Fibroblast of lung (primary cell): Measurements from ENCODE around the gene SFMBT2. TPM values are rescaled to one million over a fixed set of nuclear protein-coding genes. Genes with fewer than 3 reads are reported as not detected.

Source experiments
- DNase-seq, 2 donors: peaks; one replicate each; pipeline versions ENCODE4 v3.0.0 to v3.0.0-alpha.2; 2010; ENCODE audit warnings: low read depth in 2 of 2
- H2AFZ ChIP-seq: 2 replicates; pipeline ENCODE4 v1.5.1; 2012; ENCODE audit warnings: low read length, control low read depth, inconsistent platforms
- H3K27ac ChIP-seq: 2 replicates; pipeline ENCODE4 v1.5.1; 2011; ENCODE audit warnings: low read length, control low read depth; ENCODE audit not compliant: insufficient read depth
- H3K27me3 ChIP-seq: 2 replicates; pipeline ENCODE4 v1.5.1; 2011; ENCODE audit warnings: mild to moderate bottlenecking, low read length; ENCODE audit not compliant: control insufficient read depth, insufficient read depth
- H3K36me3 ChIP-seq: 2 replicates; pipeline ENCODE4 v1.5.1; 2011; ENCODE audit warnings: low read length; ENCODE audit not compliant: control insufficient read depth, insufficient read depth
- H3K4me1 ChIP-seq: 2 replicates; pipeline ENCODE4 v1.5.1; 2011; ENCODE audit warnings: low read length; ENCODE audit not compliant: control insufficient read depth, insufficient read depth; ENCODE audit errors: extremely low read depth
- H3K4me2 ChIP-seq: 2 replicates; pipeline ENCODE4 v1.5.1; 2011; ENCODE audit warnings: low read length, control low read depth; ENCODE audit not compliant: insufficient read depth; ENCODE audit errors: extremely low read depth
- H3K4me3 ChIP-seq, 4 experiments: fragments of 200-600 bp in 1 of 4; sonication (generic) in 1 of 4; replicated peaks in 1 of 4; 2 replicates each; pipeline ENCODE4 v1.5.1; 2011 to 2016; ENCODE audit warnings: low read length in 4 of 4, low read depth in 3 of 4, mild to moderate bottlenecking in 3 of 4, control low read depth in 2 of 4, inconsistent platforms in 1 of 4, mixed read lengths in 1 of 4; ENCODE audit not compliant: insufficient read depth in 1 of 4; ENCODE audit errors: control extremely low read depth in 1 of 4
- H3K79me2 ChIP-seq: 2 replicates; pipeline ENCODE4 v1.5.1; 2012; ENCODE audit warnings: mild to moderate bottlenecking, low read length, inconsistent platforms; ENCODE audit not compliant: control insufficient read depth, insufficient read depth
- H3K9ac ChIP-seq: 2 replicates; pipeline ENCODE4 v1.5.1; 2011; ENCODE audit warnings: mild to moderate bottlenecking, low read length, control low read depth; ENCODE audit not compliant: insufficient read depth
- H3K9me3 ChIP-seq: 2 replicates; pipeline ENCODE4 v1.5.1; 2012; ENCODE audit warnings: low read depth, low read length; ENCODE audit not compliant: control insufficient read depth, insufficient read depth
- H4K20me1 ChIP-seq: 2 replicates; pipeline ENCODE4 v1.5.1; 2011; ENCODE audit warnings: low read length; ENCODE audit not compliant: control insufficient read depth, insufficient read depth; ENCODE audit errors: extremely low read depth
- EZH2 ChIP-seq: IDR thresholded peaks from 2 replicates; pipeline ENCODE4 v1.5.1; 2012; ENCODE audit warnings: low read length, control low read depth, mild to moderate bottlenecking; ENCODE audit errors: missing control alignments
- polyA plus RNA-seq, 2 donors: library from polyadenylated mRNA; depleted of rRNA in 1 of 2; stranded (reverse) in 1 of 2; unstranded in 1 of 2; fragments of >200 nt; gene quantifications; 2 replicates each; pipeline ENCODE4 v1.2.1, GENCODE V29; 2011 to 2012; ENCODE audit warnings: missing spikeins in 1 of 2
- total RNA-seq: library from RNA; depleted of rRNA; stranded (reverse); fragments of >200 nt; gene quantifications from 2 replicates; pipeline ENCODE4 v1.2.1, GENCODE V29; 2014
- TF ChIP-seq, protein P1 (sequence below), 2 donors: IDR thresholded peaks in 1 of 2; conservative IDR thresholded peaks in 1 of 2; 1 replicate in 1 of 2; 2 replicates in 1 of 2; pipeline ENCODE4 v1.5.1; 2011 to 2012; ENCODE audit warnings: low read length in 2 of 2, control low read depth in 1 of 2, inconsistent platforms in 1 of 2, low read depth in 1 of 2, mild to moderate bottlenecking in 1 of 2

SFMBT2 gene
- total and polyA plus RNA-seq, 2 donors (not counting 1 experiment from before 2014, with no cell fraction given) = 0.52 to 2.5 TPM

DNA sequence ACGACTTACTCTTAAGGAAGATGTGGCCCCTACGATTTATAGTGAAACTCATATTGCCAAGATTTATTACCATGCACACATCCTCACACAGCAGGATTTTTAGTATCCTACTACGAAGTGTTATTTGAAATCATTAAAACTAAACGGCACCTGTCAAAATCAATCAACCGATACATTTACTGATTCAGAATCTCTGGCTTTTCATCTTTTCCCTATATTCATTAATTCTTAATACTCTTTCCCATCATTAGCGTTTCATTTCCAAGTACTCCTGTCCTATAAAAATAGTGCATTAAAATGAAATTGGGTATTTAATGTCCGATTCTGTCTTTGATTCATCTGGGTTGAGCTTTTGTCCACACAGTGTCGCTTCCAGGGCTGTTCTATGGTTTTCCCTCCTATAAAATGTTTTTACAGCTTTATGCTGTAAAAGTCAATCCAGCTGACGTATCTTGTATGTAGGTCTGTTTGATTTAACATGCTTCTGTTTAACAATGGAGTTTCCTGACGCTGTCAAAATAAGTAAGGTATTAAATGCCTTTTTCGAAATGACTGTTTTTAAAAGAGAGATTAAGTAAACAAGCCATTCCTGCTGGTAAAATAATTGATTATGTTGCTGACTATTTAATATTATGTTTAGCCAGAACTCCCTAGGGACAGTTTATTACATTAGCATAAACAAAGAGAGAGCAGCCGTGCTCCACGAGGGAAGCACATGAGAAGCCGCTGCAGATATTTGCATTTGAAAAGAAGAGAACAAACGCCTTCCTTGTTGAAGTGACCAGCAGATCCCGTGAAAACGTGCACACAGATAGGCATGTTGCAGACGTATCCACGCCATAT lies 22.3 kb upstream of the SFMBT2 start:
- H3K9ac ChIP-seq = no peak overlapping the region
- no peaks in the 10 kb centered on the region for H3K36me3 ChIP-seq
- H3K4me2 ChIP-seq = peak overlapping the region; percentile 13
- no peak overlapping the region for H3K27ac ChIP-seq
- H3K9me3 ChIP-seq = no peaks in the 10 kb centered on the region
- no peak overlapping the region for H2AFZ ChIP-seq
- H3K27me3 ChIP-seq = no peaks in the 10 kb centered on the region
- H4K20me1 ChIP-seq = no peaks in the 10 kb centered on the region
- TF ChIP-seq, protein P1, sequence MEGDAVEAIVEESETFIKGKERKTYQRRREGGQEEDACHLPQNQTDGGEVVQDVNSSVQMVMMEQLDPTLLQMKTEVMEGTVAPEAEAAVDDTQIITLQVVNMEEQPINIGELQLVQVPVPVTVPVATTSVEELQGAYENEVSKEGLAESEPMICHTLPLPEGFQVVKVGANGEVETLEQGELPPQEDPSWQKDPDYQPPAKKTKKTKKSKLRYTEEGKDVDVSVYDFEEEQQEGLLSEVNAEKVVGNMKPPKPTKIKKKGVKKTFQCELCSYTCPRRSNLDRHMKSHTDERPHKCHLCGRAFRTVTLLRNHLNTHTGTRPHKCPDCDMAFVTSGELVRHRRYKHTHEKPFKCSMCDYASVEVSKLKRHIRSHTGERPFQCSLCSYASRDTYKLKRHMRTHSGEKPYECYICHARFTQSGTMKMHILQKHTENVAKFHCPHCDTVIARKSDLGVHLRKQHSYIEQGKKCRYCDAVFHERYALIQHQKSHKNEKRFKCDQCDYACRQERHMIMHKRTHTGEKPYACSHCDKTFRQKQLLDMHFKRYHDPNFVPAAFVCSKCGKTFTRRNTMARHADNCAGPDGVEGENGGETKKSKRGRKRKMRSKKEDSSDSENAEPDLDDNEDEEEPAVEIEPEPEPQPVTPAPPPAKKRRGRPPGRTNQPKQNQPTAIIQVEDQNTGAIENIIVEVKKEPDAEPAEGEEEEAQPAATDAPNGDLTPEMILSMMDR (conservative IDR thresholded peaks at IDR 0.05 in 1 of 2, IDR thresholded peaks at IDR 0.05 in 1 of 2; ENCODE audit: low read depth in 1 of 2, low read length in 2 of 2) = no peak
- no peak for TF ChIP-seq EZH2
- no peaks in the 10 kb centered on the region for H3K4me1 ChIP-seq
- H3K4me3 ChIP-seq = peak overlapping the region in 1 of 4 experiments; percentile 26
- peak in 1 of 2 donors; percentile 69 for DNase-seq
- H3K79me2 ChIP-seq = no peaks in the 10 kb centered on the region

DNA sequence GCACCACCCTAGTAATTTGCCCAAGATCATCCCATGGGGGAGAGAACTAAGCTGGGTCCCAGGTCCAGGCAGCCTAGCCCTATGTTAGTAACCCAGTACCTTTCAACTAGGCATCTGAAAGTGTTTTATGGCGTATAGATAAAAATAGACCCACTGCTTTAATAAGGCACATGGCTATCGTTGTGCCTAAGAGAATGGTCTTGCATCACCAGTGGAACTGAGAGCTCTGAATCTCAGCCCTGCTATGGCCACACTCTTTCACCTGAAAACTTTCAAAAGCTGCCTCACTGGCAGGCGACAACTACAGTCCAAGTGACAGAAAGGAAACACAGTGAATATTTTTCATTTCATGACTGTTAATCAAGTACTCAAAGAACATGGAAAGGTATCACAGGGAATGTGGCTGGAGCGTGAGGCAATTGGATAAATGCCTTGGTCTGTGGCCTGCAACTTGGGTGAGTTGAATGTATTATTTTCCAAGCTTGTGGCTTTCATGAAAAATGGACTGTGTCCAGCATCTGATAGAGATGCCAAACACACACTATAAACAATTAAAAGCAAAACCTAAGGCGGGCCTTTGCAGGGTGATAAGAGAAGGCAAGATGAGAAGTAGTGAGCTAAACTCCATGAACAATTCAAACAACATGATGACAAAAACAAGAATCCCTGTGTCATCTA lies 18.0 kb upstream of the SFMBT2 start:
- Histone ChIP-seq H3K9me3 (no peaks in the 10 kb centered on the region), H3K4me3 (no peak overlapping the region), H2AFZ (no peak overlapping the region), H4K20me1 (no peaks in the 10 kb centered on the region), H3K27ac (no peak overlapping the region), H3K79me2 (no peaks in the 10 kb centered on the region), H3K36me3 (no peaks in the 10 kb centered on the region), H3K4me2 (no peak overlapping the region), H3K9ac (no peak overlapping the region), H3K27me3 (no peaks in the 10 kb centered on the region), H3K4me1 (no peaks in the 10 kb centered on the region)
- TF ChIP-seq, protein P1 (conservative IDR thresholded peaks at IDR 0.05 in 1 of 2, IDR thresholded peaks at IDR 0.05 in 1 of 2; ENCODE audit: low read depth in 1 of 2, low read length in 2 of 2) = no peak
- TF ChIP-seq EZH2 = no peak
- peak in 1 of 2 donors; percentile 15 for DNase-seq

DNA sequence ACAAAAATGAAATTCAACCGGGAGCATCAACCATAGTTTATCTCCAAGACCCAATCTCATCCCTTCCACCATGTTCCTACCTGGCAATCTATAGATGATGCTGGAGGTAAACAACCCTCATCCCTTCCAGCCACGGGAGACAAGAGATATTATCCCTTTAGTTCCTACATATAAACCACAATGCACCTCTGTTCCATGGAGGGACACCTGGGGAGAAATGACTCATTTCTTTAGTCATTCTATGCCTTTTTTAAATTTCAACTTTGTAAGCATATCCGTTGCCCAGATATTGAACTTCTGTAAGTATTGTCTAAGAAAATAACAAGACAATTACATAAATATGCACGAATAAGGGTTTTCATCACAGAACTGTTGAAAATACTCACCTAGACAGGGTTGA lies 15.5 kb upstream of the SFMBT2 start:
- H3K4me2 ChIP-seq = no peak overlapping the region
- H3K79me2 ChIP-seq = no peaks in the 10 kb centered on the region
- no peaks in the 10 kb centered on the region for H3K9me3 ChIP-seq
- H3K27me3 ChIP-seq = no peaks in the 10 kb centered on the region
- no peaks in the 10 kb centered on the region for H4K20me1 ChIP-seq
- H3K9ac ChIP-seq = no peak overlapping the region
- no peak overlapping the region for H3K27ac ChIP-seq
- no peak for TF ChIP-seq EZH2
- TF ChIP-seq, protein P1 (conservative IDR thresholded peaks at IDR 0.05 in 1 of 2, IDR thresholded peaks at IDR 0.05 in 1 of 2; ENCODE audit: low read depth in 1 of 2, low read length in 2 of 2) = no peak
- no peaks in the 10 kb centered on the region for H3K4me1 ChIP-seq
- H3K4me3 ChIP-seq = no peak overlapping the region
- DNase-seq = no peak
- H3K36me3 ChIP-seq = no peaks in the 10 kb centered on the region
- no peak overlapping the region for H2AFZ ChIP-seq
